Epithelial cell of prostate (primary cell): ENCODE measurements around the gene SCRG1.

Source experiments
- DNase-seq: peaks from one replicate; pipeline ENCODE4 v3.0.0-alpha.2; 2011; ENCODE audit warnings: low read depth, low spot score
- H3K27ac ChIP-seq: fragments of 450-650 bp; 2 replicates; pipeline ENCODE4 v1.5.1; 2017; ENCODE audit warnings: mild to moderate bottlenecking

SCRG1 gene

GRCh38 chr4:173398779-173399415 lies at the start of gene SCRG1:
SCRG1 (minus strand) TSS chr4:173399116; CDS start chr4:173391414, 7,702 bp downstream.
- DNase-seq, result no peak
- H3K27ac ChIP-seq, result no peak within 1 kb of the TSS

GRCh38 chr4:173448103-173448502 lies 49.2 kb upstream of the SCRG1 start:
- no peak overlapping the region for H3K27ac ChIP-seq
- DNase-seq, result no peak

- no peak overlapping the region for H3K27ac ChIP-seq
- no peak for DNase-seq
Observed at GRCh38 chr4:173446416-173446815, 47.5 kb upstream of the SCRG1 start.

GRCh38 chr4:173443121-173443520 lies 44.2 kb upstream of the SCRG1 start:
- H3K27ac ChIP-seq, result no peak overlapping the region
- no peak for DNase-seq

GRCh38 chr4:173442223-173442932 lies 43.5 kb upstream of the SCRG1 start:
- no peak for DNase-seq
- H3K27ac ChIP-seq, result no peak overlapping the region

GRCh38 chr4:173440888-173441287 lies 42.0 kb upstream of the SCRG1 start:
- no peak overlapping the region for H3K27ac ChIP-seq
- no peak for DNase-seq

GRCh38 chr4:173436771-173437265 lies 37.9 kb upstream of the SCRG1 start:
- no peak overlapping the region for H3K27ac ChIP-seq
- no peak for DNase-seq

GRCh38 chr4:173436149-173436579 lies 37.2 kb upstream of the SCRG1 start:
- no peak overlapping the region for H3K27ac ChIP-seq
- peak; percentile 65 for DNase-seq

GRCh38 chr4:173434231-173434630 lies 35.3 kb upstream of the SCRG1 start:
- no peak overlapping the region for H3K27ac ChIP-seq

GRCh38 chr4:173433447-173433846 lies 34.5 kb upstream of the SCRG1 start:
- H3K27ac ChIP-seq, result no peak overlapping the region
- no peak for DNase-seq

More at GRCh38 chr4:173434231-173434630, 35.3 kb upstream of the SCRG1 start:
- DNase-seq, result no peak

- no peak for DNase-seq
- H3K27ac ChIP-seq, result no peak overlapping the region
Observed at GRCh38 chr4:173432430-173432829, 33.5 kb upstream of the SCRG1 start.

GRCh38 chr4:173426064-173426463 lies 27.1 kb upstream of the SCRG1 start:
- DNase-seq, result no peak
- no peak overlapping the region for H3K27ac ChIP-seq

- no peak overlapping the region for H3K27ac ChIP-seq
- DNase-seq, result no peak
Observed at GRCh38 chr4:173424899-173425805, 26.2 kb upstream of the SCRG1 start.

- DNase-seq, result no peak
- no peak overlapping the region for H3K27ac ChIP-seq
Observed at GRCh38 chr4:173420801-173421200, 21.9 kb upstream of the SCRG1 start.

GRCh38 chr4:173420324-173420752 lies 21.4 kb upstream of the SCRG1 start:
- no peak for DNase-seq

GRCh38 chr4:173418639-173419038 lies 19.7 kb upstream of the SCRG1 start:
- DNase-seq, result no peak
- no peak overlapping the region for H3K27ac ChIP-seq

More at GRCh38 chr4:173420324-173420752, 21.4 kb upstream of the SCRG1 start:
- H3K27ac ChIP-seq, result no peak overlapping the region

GRCh38 chr4:173417833-173418232 lies 18.9 kb upstream of the SCRG1 start:
- no peak overlapping the region for H3K27ac ChIP-seq
- DNase-seq, result no peak

- no peak for DNase-seq
- no peak overlapping the region for H3K27ac ChIP-seq
Observed at GRCh38 chr4:173415885-173416653, 17.2 kb upstream of the SCRG1 start.

- H3K27ac ChIP-seq, result no peak overlapping the region
- peak; percentile 8 for DNase-seq
Observed at GRCh38 chr4:173415092-173415491, 16.2 kb upstream of the SCRG1 start.

- H3K27ac ChIP-seq, result no peak overlapping the region
- no peak for DNase-seq
Observed at GRCh38 chr4:173414456-173414855, 15.5 kb upstream of the SCRG1 start.
